NCI-H2029 treated with DMSO at 0.1 percent for 48 hours (cell line): ENCODE measurements around the gene MAEA.
"Not testable (repeated sequence)": the region's sequence is repeated elsewhere in the genome, so short reads cannot be mapped to it uniquely, and the experiment has no call there.

ENCODE experiments used
- DNase-seq: peaks from one replicate; lab custom pipeline; 2025; lab: John Stamatoyannopoulos, UW

MAEA gene

DNA sequence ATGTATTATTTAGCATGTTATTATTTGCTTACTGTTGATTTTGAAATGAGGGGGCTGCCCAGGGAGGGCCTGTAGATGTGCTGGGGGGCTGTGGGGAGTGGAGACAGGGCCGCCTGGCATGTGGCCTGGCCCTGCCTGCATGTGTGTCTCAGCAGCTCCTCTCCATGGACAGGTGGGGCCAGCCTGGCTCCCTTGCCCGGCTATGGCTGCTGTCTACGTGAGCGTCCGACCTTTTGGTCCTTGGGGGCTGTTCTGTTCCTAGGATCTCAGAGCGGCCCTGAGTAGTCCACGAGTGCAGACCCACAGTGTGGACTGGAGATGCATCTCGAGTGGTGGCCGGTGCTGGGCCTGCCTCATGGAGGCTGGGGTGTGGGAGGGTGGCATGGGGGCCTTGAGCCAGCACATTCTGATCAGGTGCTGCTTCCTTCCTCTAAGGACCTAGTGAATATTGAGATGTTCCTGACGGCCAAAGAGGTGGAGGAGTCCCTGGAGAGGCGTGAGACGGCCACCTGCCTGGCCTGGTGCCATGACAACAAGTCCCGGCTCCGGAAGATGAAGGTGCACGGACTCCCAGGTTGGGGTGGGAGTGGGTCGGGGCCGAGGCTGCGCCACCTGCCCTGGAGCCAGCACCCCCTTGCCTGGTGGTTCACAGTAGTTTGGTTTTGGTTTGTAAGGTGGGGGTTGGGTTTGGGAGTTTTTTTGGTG, 32.4 kb downstream of the MAEA start:
- no peak for DNase-seq

DNA sequence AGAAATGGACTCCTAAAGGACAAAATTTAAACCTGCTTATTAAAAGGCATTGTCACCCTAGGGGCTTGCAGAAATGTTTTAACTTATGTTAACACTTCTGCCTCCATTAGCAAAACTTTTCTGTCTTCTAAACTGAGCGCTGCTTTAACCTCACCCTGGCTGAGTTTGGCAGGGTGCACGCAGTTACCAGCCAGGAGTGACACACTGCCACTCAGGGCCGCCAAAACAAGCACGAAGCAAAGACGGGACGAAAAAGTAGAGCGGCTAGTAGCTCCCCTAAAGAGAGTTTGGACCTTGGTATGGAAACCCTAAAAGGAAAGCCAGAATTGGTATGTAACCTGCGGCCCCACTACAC, 33.6 kb downstream of the MAEA start:
- DNase-seq, result no peak

DNA sequence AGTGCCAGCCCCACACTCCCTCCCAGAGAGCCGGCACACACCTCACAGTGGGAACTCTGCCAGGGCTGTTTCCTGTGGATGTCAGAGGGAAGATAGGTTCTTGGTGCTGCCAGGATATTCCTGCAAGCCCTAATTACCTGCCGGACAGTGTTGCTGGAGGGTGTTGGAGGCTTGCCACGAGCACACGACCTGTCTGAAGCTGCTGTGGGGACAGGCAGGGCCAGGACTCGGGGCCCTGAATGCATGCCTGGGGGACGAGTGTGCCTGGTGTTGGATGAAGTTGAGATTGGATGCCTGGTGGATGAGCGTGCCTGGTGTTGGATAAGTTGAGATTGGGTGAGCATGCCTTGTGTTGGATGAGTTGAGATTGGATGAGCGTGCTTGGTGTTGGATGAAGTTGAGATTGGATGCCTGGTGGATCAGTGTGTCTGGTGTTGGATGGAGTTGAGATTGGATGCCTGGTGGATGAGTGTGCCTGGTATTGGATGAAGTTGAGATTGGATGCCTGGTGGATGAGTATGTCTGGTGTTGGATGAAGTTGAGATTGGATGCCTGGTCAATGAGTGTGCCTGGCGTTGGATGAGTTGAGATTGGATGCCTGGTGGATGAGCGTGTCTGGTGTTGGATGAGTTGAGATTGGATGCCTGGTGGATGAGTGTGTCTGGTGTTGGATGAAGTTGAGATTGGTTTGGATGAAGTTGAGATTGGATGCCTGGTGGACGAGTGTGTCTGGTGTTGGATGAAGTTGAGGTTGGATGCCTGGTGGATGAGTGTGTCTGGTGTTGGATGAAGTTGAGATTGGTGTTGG, 34.1 kb downstream of the MAEA start:
- DNase-seq, result no peak

DNA sequence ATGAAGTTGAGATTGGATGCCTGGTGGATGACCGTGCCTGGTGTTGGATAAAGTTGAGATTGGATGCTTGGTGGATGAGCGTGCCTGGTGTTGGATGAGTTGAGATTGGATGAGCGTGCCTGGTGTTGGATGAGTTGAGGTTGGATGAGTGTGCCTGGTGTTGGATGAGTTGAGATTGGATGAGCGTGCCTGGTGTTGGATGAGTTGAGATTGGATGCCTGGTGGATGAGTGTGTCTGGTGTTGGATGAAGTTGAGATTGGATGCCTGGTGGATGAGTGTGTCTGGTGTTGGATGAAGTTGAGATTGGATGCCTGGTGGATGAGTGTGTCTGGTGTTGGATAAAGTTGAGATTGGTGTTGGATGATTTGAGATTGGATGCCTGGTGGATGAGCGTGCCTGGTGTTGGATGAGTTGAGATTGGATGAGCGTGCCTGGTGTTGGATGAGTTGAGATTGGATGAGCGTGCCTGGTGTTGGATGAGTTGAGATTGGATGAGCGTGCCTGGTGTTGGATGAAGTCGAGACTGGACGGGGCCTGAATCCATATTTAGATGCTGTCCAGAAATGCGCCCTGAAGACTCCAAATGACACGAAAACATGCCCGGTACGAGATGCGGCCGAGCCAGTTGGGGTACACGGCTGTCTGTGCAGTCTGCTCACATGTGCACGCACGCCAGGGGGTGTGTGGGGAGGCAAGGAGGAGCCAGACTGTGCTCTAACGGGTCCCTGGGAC, 34.9 kb downstream of the MAEA start:
- not testable (repeated sequence) for DNase-seq

DNA sequence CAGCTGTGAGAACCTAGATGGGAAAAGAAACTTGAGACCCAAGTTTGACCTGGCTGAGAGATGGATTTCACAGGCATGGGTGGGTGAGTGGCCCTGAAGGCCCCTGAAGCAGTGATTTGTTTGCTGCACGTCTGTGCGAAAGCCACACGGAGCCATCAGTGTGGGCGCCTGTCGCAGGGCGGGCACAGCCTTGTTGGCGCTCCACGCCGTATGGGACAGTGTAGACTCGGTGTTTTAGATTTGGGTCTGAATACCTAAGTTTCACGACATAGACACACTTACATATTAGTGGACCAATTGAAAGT, 35.4 kb downstream of the MAEA start:
- no peak for DNase-seq

DNA sequence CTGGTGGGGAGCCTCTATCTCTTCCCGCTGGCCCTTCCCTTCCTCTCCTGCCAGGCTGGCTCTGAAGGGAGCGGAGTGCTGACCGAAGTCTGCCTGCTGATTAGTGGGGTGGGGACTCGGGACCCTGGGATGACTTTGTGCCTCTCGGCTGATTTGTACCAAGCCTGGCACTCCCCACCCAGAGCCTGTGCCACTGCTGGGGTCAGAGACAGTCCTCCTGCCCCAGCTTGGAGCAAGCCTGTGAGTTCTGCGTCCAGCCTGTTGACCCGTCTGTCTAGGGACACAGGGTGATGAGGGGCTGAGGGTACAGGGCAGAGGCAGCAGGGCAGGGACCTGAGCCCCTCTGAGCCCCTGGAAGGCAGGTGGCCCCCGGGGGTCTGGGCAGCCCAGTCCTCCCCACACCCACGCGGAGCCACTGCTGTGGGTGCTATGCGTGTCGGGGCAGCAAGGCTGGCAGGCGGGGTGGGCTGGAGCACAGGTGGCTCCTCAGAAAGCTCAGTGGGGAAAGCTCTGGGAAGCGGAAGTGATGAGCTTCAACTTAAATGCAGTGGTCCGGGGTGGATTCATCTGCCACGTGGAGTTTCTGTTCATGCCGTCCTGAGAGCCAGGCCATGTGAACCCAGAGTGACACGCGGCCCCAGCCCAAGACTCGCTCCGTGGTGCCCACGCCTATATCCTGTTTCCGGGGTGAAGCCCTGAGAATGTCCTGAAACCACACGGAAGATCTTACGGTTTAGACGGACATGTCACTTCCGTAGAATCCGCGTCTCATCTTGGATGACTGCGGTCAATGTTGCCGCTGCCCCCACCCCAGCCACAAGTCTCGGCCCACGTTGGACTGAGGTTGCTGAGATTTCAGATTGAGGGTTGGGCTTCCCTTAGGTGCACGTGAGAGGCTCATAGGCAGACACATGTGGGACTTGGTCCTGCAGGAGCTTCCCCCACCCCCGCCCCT, 36.3 kb downstream of the MAEA start:
- DNase-seq, result no peak

DNA sequence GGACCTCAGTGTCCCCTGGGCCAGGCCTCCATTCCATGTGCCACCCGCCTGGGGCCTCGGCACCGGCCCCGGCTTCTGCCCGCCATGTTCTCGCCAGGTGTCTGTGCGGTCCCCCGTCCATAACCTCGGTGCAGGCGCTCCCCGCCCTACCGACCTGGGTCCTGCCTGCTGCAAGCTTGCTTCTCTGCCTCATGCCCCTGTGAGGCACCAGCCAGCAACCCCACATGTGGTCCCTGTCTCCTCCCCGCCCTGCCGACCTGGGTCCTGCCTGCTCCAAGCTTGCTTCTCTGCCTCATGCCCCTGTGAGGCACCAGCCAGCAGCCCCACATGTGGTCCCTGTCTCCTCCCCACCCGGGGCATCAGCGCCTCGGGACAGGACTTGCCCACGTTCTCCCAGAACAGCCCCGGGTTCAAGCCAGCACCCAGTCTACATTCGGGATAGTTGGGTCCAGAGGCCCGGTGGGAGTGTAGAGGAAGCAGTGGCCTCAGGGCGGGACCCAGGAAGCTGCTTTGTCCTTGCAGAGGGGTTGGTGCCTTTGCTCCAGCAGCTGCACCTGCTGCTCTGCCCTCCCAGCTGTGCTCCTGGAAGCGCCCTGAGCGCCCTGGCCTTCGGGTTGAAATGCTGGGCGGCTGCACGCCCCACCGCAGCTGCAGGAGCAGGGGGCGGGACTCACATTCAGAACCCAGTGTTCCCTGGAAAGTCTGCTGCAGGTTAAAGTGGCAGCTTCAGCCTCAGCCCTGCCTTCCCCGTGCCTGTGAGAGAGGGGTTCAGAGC, 37.2 kb downstream of the MAEA start:
- DNase-seq, result no peak

DNA sequence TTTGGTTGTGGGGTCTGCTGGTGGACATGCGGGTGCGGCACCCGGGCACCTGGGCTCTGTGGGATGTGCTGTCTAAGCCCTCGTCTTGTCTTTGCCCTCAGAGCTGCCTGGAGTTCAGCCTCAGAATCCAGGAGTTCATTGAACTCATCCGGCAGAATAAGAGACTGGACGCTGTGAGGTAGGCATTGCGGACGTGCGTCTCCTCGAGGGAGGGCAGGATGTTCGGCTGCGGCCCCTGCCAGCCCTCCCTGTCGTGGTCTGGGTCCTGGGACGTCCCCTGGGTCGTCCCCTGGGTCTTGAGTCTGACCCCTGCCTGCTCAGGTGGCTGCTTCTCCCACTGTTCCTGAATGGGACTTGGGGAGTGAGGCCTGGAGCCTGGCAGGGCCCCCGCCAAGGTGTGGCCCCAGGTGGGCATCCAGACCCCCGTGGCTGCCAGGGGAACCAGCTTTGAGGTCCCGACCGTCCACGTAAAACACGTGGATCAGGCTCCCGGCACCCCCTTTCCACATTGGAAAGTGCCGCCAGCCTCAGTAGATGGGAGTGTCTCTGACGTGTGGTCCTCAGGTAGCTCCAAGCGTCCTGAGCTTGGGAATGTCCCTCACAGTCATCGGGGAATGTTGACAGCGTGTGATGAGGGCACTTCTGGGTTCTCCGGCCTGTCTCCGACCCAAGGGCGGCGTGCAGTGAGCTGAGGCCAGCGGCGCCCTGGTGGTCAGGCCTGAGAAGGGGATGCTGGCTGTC, 38.0 kb downstream of the MAEA start:
- no peak for DNase-seq

DNA sequence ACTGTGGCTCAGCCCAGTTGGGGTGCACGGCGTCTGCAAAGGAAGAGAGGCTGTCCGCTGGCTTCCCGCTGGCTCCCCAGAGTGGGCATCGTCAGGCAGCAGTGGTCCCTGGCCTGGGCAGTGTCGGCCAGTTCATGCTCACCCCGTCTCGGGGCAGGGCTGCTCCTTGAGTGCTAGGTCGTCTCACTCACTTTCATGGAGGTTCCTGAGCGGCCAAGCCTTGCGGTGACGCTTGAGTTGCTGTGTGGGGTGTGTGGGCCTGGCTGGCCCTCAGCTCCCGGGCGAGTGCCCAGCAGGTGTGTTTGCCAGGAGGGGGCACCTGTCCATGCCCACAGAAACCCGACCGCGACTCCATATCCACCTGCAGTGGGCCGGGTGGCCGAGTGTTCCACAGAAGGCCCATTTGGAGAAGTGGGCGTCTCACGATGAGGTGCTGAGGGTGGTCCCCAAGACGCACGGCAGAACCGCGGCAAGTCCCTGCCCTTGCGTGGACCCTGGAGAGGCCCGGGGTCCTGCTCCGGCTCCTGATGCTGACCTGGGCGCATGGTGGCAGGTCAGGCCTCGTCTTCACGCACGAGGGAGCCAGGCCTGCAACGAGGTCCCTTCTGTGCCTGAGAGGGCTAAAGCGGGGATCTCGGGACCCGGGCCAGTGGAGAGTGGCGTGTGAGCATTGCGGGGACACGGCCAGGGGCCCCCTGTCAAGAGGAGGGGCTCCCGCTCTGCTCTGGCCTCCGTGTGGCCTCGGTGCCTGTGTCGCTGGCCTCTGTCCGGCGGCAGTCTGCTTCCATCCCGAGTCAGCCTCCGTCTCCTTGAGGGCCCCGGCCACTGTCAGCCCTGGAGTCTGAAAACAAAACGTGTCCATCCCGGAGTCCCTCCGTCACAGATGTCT, 38.8 kb downstream of the MAEA start:
- no peak for DNase-seq

DNA sequence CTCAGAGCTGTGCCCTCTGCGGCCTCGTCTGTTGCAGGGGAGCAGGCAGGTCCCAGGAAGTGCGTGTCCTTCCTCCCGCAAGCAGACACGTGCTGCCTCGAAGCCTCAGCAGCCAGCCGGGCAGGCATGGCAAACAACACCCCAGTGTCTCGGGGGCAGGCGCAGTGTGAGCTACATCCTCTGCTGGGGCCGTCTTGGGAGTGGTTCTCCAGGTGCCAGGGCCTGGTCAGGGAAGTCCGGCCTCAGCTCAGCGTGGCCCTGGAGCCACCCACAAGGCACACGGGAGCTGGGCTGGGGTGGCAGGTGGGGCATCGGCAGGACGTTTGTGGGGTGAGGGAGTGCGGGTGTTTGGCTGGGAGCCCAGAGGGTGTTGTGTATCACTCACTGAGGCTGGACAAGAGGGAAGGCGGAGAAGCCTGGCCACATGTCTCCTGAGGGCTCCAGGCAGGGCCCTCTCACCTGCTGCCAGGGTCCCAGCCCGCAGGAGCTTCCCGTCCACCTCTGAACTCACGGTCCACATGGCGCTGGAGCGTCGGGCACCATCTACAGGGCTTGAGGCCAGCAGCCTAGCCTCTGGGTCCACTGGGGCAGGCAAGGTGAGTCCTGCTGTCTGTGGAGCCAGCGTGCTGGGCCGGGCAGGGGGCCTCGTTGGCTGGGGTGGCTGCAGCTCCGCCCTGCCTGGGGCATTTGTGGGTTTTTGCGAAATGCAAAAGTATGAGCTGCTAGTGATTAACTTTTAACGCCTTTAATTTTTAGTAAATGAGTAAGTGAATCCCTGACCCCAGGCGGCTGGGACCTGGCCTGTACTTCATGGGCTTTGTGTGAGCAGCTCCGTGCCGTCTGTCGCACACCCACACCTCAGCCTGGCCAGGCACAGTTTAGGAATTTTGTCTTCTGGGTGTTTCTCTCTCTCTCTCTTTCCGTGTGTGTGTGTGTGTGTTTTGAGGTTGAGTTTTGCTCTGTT, 40.0 kb downstream of the MAEA start:
- DNase-seq, result no peak

DNA sequence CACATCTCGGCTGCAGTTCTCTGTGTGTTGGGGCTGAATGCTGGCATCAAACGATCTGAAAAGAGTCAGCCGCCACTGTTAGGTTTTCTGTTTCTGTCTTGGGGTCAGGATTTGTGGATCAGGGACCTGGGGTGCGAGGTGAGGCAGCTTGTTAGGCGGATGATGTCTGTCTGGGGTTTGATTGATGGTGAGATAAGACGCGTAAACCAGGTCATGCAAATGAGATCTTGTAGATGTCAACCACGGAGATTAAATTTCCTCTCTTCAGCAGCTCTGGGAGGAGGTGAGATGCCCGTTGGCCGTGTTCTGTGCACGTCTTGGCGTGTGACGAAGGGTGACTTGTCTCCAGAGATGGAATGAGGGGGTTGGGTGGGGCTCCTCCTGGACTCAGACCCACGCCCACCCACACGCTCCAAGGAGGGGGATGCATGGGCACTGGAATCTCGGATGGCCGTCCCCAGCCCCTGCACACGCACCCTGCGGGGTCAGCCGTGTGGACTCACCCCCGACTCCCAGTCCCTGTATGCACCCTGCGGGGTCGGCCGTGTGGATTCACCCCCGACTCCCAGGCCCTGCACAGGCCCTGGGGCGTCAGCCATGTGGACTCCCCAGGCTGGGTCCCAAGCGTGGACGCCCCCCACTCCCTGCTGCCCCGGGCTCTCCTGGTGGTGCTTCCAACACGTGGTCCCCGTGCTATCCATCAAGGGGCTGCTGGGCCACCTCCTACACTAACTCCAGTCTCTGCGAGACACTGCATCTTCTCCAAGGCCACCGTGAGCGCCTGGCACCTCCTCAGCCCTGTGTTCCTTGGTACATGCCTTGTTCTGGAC, 41.3 kb downstream of the MAEA start:
- DNase-seq, result no peak

DNA sequence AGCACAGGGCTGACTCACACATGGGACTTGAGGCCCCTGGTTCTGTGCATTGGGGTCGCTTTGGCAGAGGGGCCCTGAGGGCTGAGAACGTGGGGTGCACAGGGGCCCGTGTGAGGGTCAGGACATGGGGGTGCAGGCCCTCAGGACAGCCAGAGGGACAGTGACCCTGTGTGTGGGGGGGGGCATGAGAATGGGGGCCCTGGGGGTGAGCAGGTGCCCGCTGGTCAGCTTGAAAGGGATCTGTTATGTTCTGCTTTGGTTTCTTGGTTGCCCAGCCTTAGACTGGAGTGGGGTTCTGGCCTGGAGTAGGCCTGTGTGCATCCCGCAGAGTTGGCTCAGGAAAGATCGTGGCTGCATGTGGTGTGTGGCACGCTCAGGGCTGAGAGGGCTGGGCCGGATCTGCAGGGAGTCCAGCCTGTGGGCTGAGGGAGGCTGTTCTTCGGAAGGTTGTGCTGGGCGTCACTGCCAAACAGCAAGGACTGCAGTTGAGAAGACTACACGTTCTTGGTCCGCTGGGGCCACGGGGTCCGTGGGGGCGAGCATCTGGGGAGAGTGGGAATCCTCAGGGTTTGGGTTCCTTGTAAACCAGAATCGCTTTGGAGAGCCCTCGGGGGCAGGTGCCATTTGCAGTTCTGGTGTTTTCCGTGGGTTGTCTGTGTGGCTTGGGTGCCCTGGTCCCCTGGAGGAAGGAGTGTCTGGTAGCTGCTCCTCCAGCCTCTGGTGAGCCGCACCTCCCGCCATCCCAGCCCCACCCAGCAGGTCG, 42.1 kb downstream of the MAEA start:
- DNase-seq, result no peak

DNA sequence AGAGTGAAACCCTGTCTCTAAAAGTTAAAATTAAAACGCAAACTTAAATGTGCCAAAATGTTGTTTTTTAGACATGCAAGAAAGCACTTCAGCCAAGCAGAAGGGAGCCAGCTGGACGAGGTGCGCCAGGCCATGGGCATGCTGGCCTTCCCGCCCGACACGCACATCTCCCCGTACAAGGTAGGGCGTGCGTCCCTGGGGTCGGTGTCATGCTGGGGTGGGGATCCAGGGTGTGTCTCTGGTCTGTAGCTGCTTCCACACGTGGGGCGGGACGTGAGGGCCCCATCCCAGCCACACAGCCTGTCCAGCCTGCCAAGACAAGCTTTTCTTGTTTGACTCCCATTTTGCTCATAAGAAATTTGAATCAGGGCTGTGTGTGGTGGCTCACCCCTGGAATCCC, 43.0 kb downstream of the MAEA start:
- DNase-seq, result no peak

DNA sequence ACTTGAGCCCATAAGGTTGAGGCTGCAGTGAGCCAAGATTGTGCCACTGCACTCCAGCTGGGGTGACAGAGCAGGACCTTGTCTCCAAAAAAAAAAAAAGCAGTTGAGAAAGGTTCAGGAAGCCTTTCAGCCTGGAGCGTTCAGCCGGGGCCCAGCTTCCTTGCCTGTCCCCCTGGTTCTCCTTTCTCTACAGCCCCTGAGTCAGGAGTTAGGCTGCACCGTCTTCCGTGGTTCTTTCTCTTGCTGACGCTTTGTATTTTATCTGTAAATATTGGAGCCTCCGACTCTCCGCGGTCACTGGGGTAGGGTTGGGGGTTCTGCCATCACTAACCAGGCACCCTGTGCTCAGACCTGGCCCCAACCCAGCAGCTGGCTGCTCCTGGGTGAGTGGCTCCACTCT, 43.6 kb downstream of the MAEA start:
- no peak for DNase-seq

DNA sequence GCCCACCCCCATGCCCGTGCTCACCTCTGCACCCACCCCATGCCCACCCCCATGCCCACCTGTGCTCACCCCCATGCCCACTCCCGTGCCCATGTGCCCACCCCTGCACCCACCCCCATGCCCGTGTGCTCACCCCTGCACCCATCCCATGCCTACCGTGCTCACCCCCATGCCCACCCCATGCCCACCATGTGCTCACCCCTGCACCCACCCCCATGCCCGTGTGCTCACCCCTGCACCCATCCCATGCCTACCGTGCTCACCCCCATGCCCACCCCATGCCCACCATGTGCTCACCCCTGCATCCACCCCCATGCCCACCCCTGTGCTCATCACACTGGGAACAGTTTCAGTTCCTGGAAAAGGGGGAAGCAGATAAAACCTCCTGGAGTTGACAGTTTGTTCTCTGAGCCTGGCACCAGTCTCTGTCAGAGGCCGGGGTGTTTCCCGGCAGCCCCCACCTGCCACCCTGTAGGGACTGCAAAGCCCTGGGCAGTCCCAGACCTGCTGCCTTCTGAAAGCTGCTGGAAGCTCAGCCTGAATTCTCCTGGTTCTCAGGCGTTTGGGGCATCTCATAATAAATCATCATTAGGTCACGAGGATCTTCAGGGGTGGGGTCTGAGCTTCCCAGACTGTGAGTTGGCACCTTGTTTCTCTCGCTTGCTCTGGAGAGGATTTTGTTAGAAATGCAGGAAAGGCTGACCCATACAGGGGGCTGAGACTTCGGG, 44.3 kb downstream of the MAEA start:
- not testable (repeated sequence) for DNase-seq

DNA sequence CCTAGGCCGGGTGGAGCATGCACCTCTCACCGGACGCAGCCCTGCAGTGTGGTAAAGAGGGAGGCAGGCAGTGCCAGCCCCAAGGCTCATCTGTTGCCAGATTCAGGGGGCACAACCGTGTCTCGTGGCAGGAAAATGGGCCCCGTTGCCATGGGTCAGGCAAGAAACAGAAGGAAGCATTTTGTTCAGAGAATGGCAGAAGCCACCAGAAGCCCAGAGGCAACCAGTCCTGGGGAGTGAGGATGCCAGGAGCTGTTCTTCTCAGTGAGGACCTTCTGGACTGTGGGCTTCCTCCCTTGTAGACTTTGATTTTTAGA, 44.8 kb downstream of the MAEA start:
- no peak for DNase-seq
